ENCODE results near the gene HERPUD2. TPM values are rescaled to one million over a fixed set of nuclear protein-coding genes. Genes with fewer than 3 reads are reported as not detected.

Gene HERPUD2
- total RNA-seq, 1 donor from 2014 or later = 28.3 TPM

DNA sequence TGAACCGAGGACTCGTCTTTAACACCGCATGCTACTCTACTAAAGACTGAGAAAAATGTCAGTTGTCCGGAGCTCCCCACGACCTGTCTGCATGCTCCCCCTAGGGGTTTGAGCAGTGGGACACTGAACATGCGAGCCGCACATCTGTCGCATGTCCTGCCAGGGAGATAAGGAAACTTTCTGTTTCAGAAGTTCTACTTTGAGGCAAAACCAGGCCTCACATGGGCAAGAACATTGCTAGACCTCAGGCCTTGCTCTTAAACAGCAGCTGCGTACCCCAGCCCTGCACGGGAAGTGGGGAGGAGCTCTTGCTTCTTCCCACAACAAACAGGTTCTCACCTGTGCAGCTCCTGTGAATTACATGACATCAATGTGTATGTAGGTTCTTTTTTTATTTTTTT lies 30.3 kb upstream of the HERPUD2 start:
- H3K27me3 Mint-ChIP-seq (ENCODE audit: low read depth) = no peaks in the 10 kb centered on the region

DNA sequence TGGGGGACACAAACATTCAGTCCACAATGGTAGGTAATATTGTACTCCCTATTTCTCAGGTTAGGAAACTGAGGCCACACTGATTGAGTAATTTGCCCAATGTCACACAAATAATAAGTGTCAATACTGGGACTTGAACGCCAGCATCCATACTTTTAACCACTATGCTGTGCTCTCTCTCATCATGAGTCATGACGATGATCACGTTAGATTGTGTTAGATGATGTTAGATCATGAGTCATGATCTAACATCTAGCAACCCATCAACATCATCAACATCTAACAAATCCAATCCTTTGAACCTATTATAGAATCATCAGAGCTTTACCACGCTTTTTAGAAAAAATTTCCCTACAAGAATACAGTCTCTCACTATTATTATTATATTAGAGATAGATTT lies 28.1 kb upstream of the HERPUD2 start:
- no peak for DNase-seq (ENCODE audit: low spot score)
- H3K36me3 Mint-ChIP-seq (ENCODE audit: low read depth) = no peaks in the 10 kb centered on the region
- H3K9me3 Mint-ChIP-seq (ENCODE audit: low read depth) = no peaks in the 10 kb centered on the region
- TF ChIP-seq, protein P1, sequence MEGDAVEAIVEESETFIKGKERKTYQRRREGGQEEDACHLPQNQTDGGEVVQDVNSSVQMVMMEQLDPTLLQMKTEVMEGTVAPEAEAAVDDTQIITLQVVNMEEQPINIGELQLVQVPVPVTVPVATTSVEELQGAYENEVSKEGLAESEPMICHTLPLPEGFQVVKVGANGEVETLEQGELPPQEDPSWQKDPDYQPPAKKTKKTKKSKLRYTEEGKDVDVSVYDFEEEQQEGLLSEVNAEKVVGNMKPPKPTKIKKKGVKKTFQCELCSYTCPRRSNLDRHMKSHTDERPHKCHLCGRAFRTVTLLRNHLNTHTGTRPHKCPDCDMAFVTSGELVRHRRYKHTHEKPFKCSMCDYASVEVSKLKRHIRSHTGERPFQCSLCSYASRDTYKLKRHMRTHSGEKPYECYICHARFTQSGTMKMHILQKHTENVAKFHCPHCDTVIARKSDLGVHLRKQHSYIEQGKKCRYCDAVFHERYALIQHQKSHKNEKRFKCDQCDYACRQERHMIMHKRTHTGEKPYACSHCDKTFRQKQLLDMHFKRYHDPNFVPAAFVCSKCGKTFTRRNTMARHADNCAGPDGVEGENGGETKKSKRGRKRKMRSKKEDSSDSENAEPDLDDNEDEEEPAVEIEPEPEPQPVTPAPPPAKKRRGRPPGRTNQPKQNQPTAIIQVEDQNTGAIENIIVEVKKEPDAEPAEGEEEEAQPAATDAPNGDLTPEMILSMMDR (IDR thresholded peaks at IDR 0.05) = no peak
- H3K27ac Mint-ChIP-seq (ENCODE audit: unreplicated experiment) = no peak overlapping the region
- H3K27me3 Mint-ChIP-seq (ENCODE audit: low read depth) = no peaks in the 10 kb centered on the region
- H3K4me1 Mint-ChIP-seq (ENCODE audit: low read depth) = peaks cover 7% of the 10 kb centered on the region
- no peak overlapping the region for H3K4me3 Mint-ChIP-seq (ENCODE audit: unreplicated experiment)

More for the DNA sequence above, 30.3 kb upstream of the HERPUD2 start:
- H3K4me3 Mint-ChIP-seq (ENCODE audit: unreplicated experiment) = no peak overlapping the region
- H3K27ac Mint-ChIP-seq (ENCODE audit: unreplicated experiment) = no peak overlapping the region
- TF ChIP-seq, protein P1 (IDR thresholded peaks at IDR 0.05) = no peak
- no peaks in the 10 kb centered on the region for H3K36me3 Mint-ChIP-seq (ENCODE audit: low read depth)
- peaks cover 22% of the 10 kb centered on the region for H3K4me1 Mint-ChIP-seq (ENCODE audit: low read depth)
- no peaks in the 10 kb centered on the region for H3K9me3 Mint-ChIP-seq (ENCODE audit: low read depth)
- no peak for DNase-seq (ENCODE audit: low spot score)

DNA sequence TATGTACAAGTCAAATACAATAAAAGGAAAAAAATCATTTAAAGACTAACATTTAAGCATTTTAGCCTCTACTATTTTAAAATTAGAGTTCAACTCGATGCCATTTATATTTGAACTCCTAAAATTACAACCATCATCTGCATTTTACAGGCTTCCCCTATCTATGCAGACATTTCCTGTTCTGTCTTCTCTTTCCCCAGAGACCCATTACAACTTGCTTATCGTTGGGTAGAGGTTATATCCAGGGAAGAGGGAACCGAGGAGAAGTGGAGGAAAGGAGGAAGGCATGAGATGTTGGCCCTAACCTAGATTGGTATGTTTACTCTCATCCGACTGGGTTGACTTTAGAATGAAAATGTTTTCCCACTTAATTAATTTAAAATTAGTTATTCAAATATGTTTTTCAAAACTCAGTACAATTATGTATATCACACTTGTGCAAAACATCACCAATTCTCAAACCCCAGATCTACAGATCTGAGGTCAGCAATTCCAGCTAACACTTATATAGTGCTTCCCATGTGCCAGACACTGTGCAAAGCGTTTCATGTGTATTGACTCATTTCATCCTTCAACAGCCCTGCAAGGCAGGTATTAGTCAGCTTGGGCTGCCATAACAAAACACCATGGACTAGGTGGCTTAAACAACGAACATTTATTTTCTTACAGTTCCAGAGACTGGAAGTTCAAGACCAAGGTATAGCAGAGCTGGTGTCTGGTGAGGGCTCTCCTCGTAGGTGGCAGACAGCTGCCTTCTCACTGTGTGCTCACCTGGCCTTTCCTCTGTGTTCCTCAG lies 27.3 kb upstream of the HERPUD2 start:
- H3K4me1 Mint-ChIP-seq (ENCODE audit: low read depth) = peaks cover 6% of the 10 kb centered on the region
- TF ChIP-seq, protein P1 (IDR thresholded peaks at IDR 0.05) = no peak
- no peaks in the 10 kb centered on the region for H3K27me3 Mint-ChIP-seq (ENCODE audit: low read depth)
- H3K36me3 Mint-ChIP-seq (ENCODE audit: low read depth) = no peaks in the 10 kb centered on the region
- no peak overlapping the region for H3K4me3 Mint-ChIP-seq (ENCODE audit: unreplicated experiment)
- DNase-seq (ENCODE audit: low spot score) = no peak
- H3K27ac Mint-ChIP-seq (ENCODE audit: unreplicated experiment) = no peak overlapping the region
- H3K9me3 Mint-ChIP-seq (ENCODE audit: low read depth) = no peaks in the 10 kb centered on the region

DNA sequence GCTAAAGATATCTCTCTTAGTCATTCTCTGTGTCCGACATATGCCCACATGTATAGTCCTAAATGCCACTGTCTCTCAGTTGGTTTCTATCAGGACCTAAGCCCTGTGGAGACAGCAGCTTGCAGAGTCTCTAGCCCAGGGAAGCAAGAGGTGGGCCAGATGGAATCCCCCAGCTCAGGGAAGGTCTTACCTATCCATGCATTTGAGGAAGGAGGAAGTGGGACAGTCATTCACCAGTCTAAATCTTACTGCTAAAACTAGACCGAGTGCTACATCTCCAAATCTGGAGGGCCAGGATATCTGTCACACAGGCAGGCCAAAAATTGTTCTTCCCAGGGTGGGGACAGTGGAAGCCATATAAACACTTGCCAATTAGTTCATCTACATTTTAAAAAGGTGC lies 26.4 kb upstream of the HERPUD2 start:
- H3K36me3 Mint-ChIP-seq (ENCODE audit: low read depth) = no peaks in the 10 kb centered on the region
- H3K9me3 Mint-ChIP-seq (ENCODE audit: low read depth) = no peaks in the 10 kb centered on the region
- no peak overlapping the region for H3K27ac Mint-ChIP-seq (ENCODE audit: unreplicated experiment)
- TF ChIP-seq, protein P1 (IDR thresholded peaks at IDR 0.05) = no peak
- peaks cover 14% of the 10 kb centered on the region for H3K4me1 Mint-ChIP-seq (ENCODE audit: low read depth)
- no peak overlapping the region for H3K4me3 Mint-ChIP-seq (ENCODE audit: unreplicated experiment)
- H3K27me3 Mint-ChIP-seq (ENCODE audit: low read depth) = no peaks in the 10 kb centered on the region
- no peak for DNase-seq (ENCODE audit: low spot score)

DNA sequence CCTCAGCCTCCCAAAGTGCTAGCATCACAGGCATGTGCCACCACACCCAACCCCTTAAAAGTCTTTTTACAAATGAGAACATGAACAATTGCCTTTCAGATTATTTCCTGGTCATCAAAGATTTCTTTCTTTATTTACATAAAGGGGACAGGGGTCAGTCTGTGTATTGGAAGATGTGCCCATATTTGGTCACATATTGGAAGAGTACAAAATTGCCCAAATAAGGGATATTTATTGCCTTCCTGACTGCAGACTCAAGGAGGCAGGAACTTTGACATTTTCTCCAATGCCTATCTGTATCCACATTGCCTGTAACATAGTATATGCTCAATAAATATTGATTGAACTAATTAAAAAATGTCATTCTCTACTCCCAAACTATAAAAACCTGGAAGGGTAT lies 25.9 kb upstream of the HERPUD2 start:
- no peak for DNase-seq (ENCODE audit: low spot score)
- H3K27me3 Mint-ChIP-seq (ENCODE audit: low read depth) = no peaks in the 10 kb centered on the region
- H3K27ac Mint-ChIP-seq (ENCODE audit: unreplicated experiment) = no peak overlapping the region
- H3K4me3 Mint-ChIP-seq (ENCODE audit: unreplicated experiment) = no peak overlapping the region
- H3K9me3 Mint-ChIP-seq (ENCODE audit: low read depth) = no peaks in the 10 kb centered on the region
- peaks cover 18% of the 10 kb centered on the region for H3K4me1 Mint-ChIP-seq (ENCODE audit: low read depth)
- no peaks in the 10 kb centered on the region for H3K36me3 Mint-ChIP-seq (ENCODE audit: low read depth)
- TF ChIP-seq, protein P1 (IDR thresholded peaks at IDR 0.05) = no peak

All from chondrocyte (in vitro differentiated cells).